IPS DF 19.7 (cell line): ENCODE results near the gene GLDC.

Experiments used
- DNase-seq: peaks from one replicate; pipeline ENCODE4 v3.0.0-alpha.2; 2013; ENCODE audit warnings: low read depth, low spot score

The GLDC gene

DNA sequence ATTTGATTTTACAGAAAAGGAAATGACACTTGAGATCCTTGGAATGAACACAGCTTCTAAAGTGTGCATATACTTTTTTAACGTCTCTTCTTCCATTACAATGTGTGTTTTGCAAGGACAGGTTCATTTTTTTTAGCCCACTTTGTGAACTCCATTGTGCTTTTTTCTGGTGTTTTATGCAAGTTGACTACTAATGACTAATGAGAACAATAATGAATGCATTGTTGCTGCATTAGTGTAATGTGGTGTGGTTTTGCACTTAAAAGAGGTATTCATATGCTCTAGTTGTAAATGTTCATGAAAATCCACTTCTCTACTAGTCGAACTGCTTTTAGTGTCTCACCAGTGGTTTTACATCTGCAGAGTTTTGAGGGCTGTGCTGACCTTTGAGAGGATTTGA, 139.0 kb downstream of the GLDC start:
- no peak for DNase-seq

GRCh38 chr9:6502399-6502798, 143.1 kb downstream of the GLDC start:
- no peak for DNase-seq

DNA sequence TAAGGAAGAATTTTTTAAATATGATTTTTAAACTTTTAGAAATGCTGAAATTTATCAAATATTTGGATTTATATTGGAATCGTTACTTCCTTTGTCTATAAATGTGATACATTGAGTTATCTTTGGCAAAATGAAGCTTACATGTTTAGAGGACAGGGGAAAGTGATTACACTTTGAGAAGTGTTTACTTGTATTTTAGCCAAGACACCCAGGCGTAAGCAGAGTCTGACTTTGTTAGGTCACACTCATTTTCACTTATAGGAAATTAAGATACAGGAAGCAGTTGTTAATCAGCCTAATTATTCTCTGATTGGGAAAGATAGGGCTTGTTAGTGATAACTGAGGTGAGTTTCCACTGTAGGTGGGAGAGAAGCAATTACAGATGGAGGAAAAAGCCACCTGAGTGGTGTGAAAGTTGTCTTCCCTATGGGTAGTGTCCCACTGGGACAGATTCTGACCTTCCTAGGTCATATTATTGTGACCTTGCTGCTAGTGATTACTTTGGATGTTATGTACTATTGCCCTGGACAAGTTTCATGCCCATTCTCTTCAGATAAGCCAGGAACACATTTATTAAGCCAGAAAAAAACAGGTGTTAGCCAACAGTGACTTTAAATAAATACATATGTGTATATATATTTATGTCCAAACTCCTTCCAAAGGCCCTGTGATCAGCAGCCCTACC, 143.9 kb downstream of the GLDC start:
- no peak for DNase-seq

DNA sequence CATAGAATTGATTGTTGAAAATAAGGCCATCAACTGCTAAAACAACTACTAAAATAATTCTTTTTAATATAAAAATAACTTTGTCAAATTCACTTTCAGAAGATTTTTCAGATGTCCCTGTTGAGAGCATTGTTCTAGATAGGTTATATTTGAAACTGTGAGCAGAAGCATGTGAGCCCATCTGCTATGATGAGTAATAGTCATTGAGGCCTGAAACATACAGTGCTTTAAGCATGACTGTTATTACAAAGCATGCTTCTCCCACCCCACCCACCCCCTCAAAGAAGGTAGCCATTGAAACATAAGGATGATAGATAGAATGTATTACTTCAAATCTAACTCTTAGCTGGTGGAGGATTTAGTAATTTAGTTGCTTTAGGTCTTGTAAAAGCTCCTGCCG, 146.5 kb downstream of the GLDC start:
- no peak for DNase-seq

DNA sequence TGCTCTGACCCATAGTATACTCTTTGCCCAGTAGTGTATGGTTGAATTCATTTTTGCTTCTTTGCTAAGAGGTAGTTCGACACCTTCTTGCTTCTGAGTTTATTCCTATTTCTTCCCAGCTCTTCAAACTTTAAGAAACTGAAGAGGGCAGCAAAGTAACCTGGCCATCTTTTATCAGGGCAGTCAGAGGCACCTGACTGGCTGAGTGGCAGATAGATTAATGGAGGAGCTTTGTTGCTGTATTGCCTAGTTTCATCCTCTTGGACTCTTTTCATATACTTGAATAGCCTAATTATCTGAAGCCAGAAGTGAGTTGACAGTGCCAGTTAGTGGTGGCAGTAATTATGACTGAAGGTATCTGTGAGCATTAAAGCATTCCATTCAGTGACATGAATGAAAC, 150.1 kb downstream of the GLDC start:
- no peak for DNase-seq

DNA sequence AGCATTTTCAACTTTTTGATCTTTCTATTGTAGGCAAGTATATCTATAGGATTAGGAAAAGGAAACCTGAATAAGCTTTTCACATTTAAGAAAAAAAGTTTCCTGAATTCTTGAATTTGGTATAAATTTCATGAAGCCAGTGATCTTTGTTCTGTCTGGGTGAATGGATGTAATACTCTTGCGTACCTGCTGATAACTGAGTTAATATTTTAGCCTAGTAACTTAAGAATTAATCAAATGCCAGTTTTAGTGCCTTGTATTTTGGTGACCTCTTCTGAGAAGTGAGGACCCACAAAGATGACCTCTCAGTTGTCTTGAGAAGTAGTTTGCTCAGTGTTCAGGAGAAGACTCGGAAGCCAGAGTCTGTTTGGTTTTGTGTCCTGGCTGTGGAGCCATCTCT, 154.7 kb downstream of the GLDC start:
- no peak for DNase-seq

GRCh38 chr9:6489099-6489498, 156.4 kb downstream of the GLDC start:
- no peak for DNase-seq

DNA sequence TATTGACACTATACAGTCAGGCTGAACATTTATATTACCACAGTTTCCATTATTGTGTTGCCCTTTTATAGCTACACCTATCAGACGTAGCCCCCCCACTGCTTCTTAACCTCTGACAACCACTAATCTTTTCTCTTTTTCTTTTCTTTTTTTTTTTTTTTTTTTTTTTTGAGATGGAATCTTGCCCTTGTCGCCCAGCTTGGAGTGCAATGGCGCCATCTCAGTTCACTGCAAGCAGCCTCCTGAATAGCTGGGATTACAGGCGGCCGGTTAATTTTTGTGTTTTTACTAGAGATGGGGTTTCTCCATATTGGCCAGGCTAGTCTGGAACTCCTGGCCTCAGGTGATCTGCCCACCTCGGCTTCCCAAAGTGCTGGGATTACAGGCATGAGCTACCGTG, 157.1 kb downstream of the GLDC start:
- DNase-seq, result no peak

DNA sequence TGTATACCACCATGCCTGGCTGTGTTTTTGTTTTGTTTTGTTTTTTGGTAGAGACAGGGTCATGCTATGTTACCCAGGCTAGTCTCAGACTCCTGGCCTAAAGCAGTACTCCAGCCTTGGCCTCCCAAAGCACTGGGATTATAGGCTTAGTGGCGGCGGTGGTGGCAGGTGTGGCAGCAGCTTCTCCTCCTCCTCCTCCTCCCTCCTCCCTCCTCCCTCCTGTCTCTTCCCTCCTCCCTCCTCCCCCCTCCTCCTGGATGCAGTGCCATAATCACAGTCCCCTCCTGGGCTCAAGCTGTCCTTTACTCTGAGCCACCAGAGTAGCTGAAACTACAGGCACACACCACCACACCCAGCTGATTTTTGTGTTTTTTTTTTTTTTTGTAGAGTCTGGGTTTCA, 161.3 kb downstream of the GLDC start:
- no peak for DNase-seq
